Endodermal cell (in vitro differentiated cells): Measurements from ENCODE around the gene SLC25A6. TPM values are rescaled to one million over a fixed set of nuclear protein-coding genes. Genes with fewer than 3 reads are reported as not detected.
A peak's percentile ranks its signal among the peaks of the same experiment; 100 is the strongest.

ENCODE experiments used
- DNase-seq: peaks from one replicate; pipeline ENCODE4 v3.0.0-alpha.2; 2017
- H3K27ac ChIP-seq: 2 replicates; pipeline ENCODE4 v1.5.1; 2013; ENCODE audit warnings: mild to moderate bottlenecking, low read depth, low read length, moderate library complexity
- H3K27me3 ChIP-seq: 2 replicates; pipeline ENCODE4 v1.6.1; 2013; ENCODE audit warnings: mild to moderate bottlenecking, low read length, moderate library complexity; ENCODE audit not compliant: insufficient read depth, control insufficient read depth, poor library complexity, severe bottlenecking
- H3K36me3 ChIP-seq: 2 replicates; pipeline ENCODE4 v1.7.0; 2013; ENCODE audit warnings: mild to moderate bottlenecking, low read length, moderate library complexity; ENCODE audit not compliant: control insufficient read depth, insufficient read depth
- H3K4me1 ChIP-seq: one replicate; pipeline ENCODE4 v1.7.0; 2013; ENCODE audit warnings: low read length; ENCODE audit not compliant: control insufficient read depth, insufficient read depth
- H3K4me3 ChIP-seq: 2 replicates; pipeline ENCODE4 v1.5.1; 2013; ENCODE audit warnings: mild to moderate bottlenecking, low read length, moderate library complexity
- H3K9ac ChIP-seq: 2 replicates; pipeline ENCODE4 v1.6.1; 2013; ENCODE audit warnings: mild to moderate bottlenecking, low read length, moderate library complexity; ENCODE audit not compliant: poor library complexity, severe bottlenecking; ENCODE audit errors: extremely low read depth
- H3K9me3 ChIP-seq: 2 replicates; pipeline ENCODE4 v1.6.1; 2013; ENCODE audit warnings: mild to moderate bottlenecking, low read length, moderate library complexity; ENCODE audit not compliant: control insufficient read depth
- H3K27ac Mint-ChIP-seq: 2 replicates; pipeline ENCODE4 v1.8.0; 2020; ENCODE audit warnings: mixed read lengths
- H3K27me3 Mint-ChIP-seq: 2 replicates; pipeline ENCODE4 v1.8.0; 2021; ENCODE audit warnings: mild to moderate bottlenecking, mixed read lengths; ENCODE audit not compliant: insufficient read depth
- H3K36me3 Mint-ChIP-seq: 2 replicates; pipeline ENCODE4 v1.8.0; 2020; ENCODE audit warnings: low read depth, mixed read lengths
- H3K4me1 Mint-ChIP-seq: 2 replicates; pipeline ENCODE4 v1.8.0; 2020; ENCODE audit warnings: mixed read lengths
- H3K4me3 Mint-ChIP-seq: 2 replicates; pipeline ENCODE4 v1.8.0; 2020; ENCODE audit warnings: mild to moderate bottlenecking, moderate library complexity, mixed read lengths
- H3K9me3 Mint-ChIP-seq: 2 replicates; pipeline ENCODE4 v1.8.0; 2020; ENCODE audit warnings: mild to moderate bottlenecking, mixed read lengths
- CTCF ChIP-seq: fragments of 200-600 bp; sonication (generic); conservative IDR thresholded peaks from 2 replicates; pipeline ENCODE4 v1.5.0; 2021; ENCODE audit warnings: antibody characterized with exemption, mild to moderate bottlenecking
- WGBS, 2 experiments: methylation state at CpG; one replicate each; pipeline versions ENCODE4 v1.1.5 to v1.1.7; 2013; ENCODE audit warnings: missing lambda C conversion rate in 2 of 2, mixed read lengths in 1 of 2; ENCODE audit not compliant: insufficient coverage in 1 of 2, insufficient read length in 1 of 2; 5-methylcytosine and 5-hydroxymethylcytosine counted together
- total RNA-seq, 2 donors: library from RNA; stranded (reverse); fragmentation: NEBNext Ultra II Directional in 1 of 2; extraction: Animal tissue kit (Norgen Biotek cat#: 25700) in 1 of 2; gene quantifications; 2 replicates in 1 of 2; 3 replicates in 1 of 2; pipeline ENCODE4 v1.2.1, GENCODE V29; 2021

Gene SLC25A6
- total RNA-seq, 2 donors from 2014 or later = 424 to 429 TPM

- Mint-ChIP-seq H3K27me3 (no peaks in the 10 kb centered on the region), H3K4me1 (peaks cover 12% of the 10 kb centered on the region), H3K36me3 (peaks cover 79% of the 10 kb centered on the region), H3K27ac (no peak overlapping the region), H3K4me3 (no peak overlapping the region), H3K9me3 (peaks cover 38% of the 10 kb centered on the region)
- peaks cover 42% of the 10 kb centered on the region for H3K36me3 ChIP-seq
- no peaks in the 10 kb centered on the region for H3K4me1 ChIP-seq
- no peaks in the 10 kb centered on the region for H3K27me3 ChIP-seq
- TF ChIP-seq CTCF = no peak
- H3K9ac ChIP-seq = no peak overlapping the region
- no peak overlapping the region for H3K4me3 ChIP-seq
- H3K27ac ChIP-seq = no peak overlapping the region
- WGBS, 2 experiments = 76 to 77% methylated on average over 8 to 9 of the region's 9 CpGs
- no peak for DNase-seq
- H3K9me3 ChIP-seq = peaks cover 29% of the 10 kb centered on the region
Observed at GRCh38 chrX:1424147-1424851, 32.4 kb upstream of the SLC25A6 start.

GRCh38 chrX:1423215-1423614, 31.3 kb upstream of the SLC25A6 start:
- Mint-ChIP-seq H3K27me3 (no peaks in the 10 kb centered on the region), H3K27ac (no peak overlapping the region), H3K4me3 (no peak overlapping the region), H3K4me1 (peaks cover 12% of the 10 kb centered on the region), H3K9me3 (peaks cover 38% of the 10 kb centered on the region), H3K36me3 (peaks cover 84% of the 10 kb centered on the region)
- Histone ChIP-seq H3K9me3 (peaks cover 33% of the 10 kb centered on the region), H3K9ac (no peak overlapping the region), H3K27me3 (no peaks in the 10 kb centered on the region), H3K4me1 (no peaks in the 10 kb centered on the region), H3K36me3 (peaks cover 49% of the 10 kb centered on the region), H3K4me3 (no peak overlapping the region), H3K27ac (no peak overlapping the region)
- WGBS, 2 experiments = 69 to 82% methylated on average over 2 of the region's 2 CpGs
- no peak for DNase-seq
- no peak for TF ChIP-seq CTCF

GRCh38 chrX:1422135-1422465, 30.2 kb upstream of the SLC25A6 start:
- Histone ChIP-seq H3K27me3 (no peaks in the 10 kb centered on the region), H3K36me3 (peaks cover 53% of the 10 kb centered on the region), H3K9ac (no peak overlapping the region), H3K27ac (no peak overlapping the region), H3K4me3 (peak overlapping the region; percentile 34), H3K4me1 (no peaks in the 10 kb centered on the region), H3K9me3 (peaks cover 35% of the 10 kb centered on the region)
- peaks cover 76% of the 10 kb centered on the region for H3K36me3 Mint-ChIP-seq
- H3K4me1 Mint-ChIP-seq = peaks cover 12% of the 10 kb centered on the region
- TF ChIP-seq CTCF = no peak
- H3K4me3 Mint-ChIP-seq = no peak overlapping the region
- 94 to 100% methylated on average over 1 to 4 of the region's 4 CpGs for WGBS, 2 experiments
- no peaks in the 10 kb centered on the region for H3K27me3 Mint-ChIP-seq
- peaks cover 38% of the 10 kb centered on the region for H3K9me3 Mint-ChIP-seq
- no peak overlapping the region for H3K27ac Mint-ChIP-seq
- DNase-seq = no peak
